Muscle of leg (tissue), 11 donors: ENCODE results near the gene ESRRB. TPM values are rescaled to one million over a fixed set of nuclear protein-coding genes. Genes with fewer than 3 reads are reported as not detected.

Source experiments
- DNase-seq: peaks from one replicate; pipeline ENCODE4 v3.0.0; 2013
- H3K27ac ChIP-seq: one replicate; pipeline ENCODE4 v1.5.1; 2013; ENCODE audit warnings: mild to moderate bottlenecking, low read length, control low read depth
- H3K27me3 ChIP-seq: one replicate; pipeline ENCODE4 v1.6.1; 2013; ENCODE audit warnings: low read length; ENCODE audit not compliant: control insufficient read depth, insufficient read depth
- H3K36me3 ChIP-seq: one replicate; pipeline ENCODE4 v1.6.1; 2013; ENCODE audit warnings: low read length; ENCODE audit not compliant: control insufficient read depth, insufficient read depth
- H3K4me1 ChIP-seq: one replicate; pipeline ENCODE4 v1.6.1; 2013; ENCODE audit warnings: low read length; ENCODE audit not compliant: control insufficient read depth, insufficient read depth
- H3K4me3 ChIP-seq: one replicate; pipeline ENCODE4 v1.5.1; 2013; ENCODE audit warnings: low read length, control low read depth
- H3K9me3 ChIP-seq: replicated peaks from 2 replicates; pipeline ENCODE4 v1.6.1; 2013; ENCODE audit warnings: low read depth, low read length; ENCODE audit not compliant: control insufficient read depth
- WGBS: methylation state at CpG from one replicate; pipeline ENCODE4 v1.1.5; 2013; ENCODE audit warnings: missing lambda C conversion rate; ENCODE audit not compliant: insufficient coverage; 5-methylcytosine and 5-hydroxymethylcytosine counted together
- polyA plus RNA-seq, 8 donors: library from polyadenylated mRNA; unstranded; fragments of 120-200 nt; gene quantifications; one replicate each; pipeline versions ENCODE4 v1.2.1 to v1.2.3, GENCODE V29; 2013; ENCODE audit warnings: inconsistent platforms in 1 of 8, low replicate concordance in 1 of 8; ENCODE audit not compliant: insufficient read length in 8 of 8, insufficient read depth in 1 of 8
- total RNA-seq: library from RNA; stranded (reverse); fragments of 120-200 nt; gene quantifications from one replicate; pipeline ENCODE4 v1.2.4, GENCODE V29; 2013

The ESRRB gene
- total and polyA plus RNA-seq, 9 donors: 1.9 to 3.8 (median 3.3) TPM

GRCh38 chr14:76334316-76334715 is 41.6 kb upstream of the ESRRB start:
- Histone ChIP-seq H3K4me1 (peaks cover 8% of the 10 kb centered on the region), H3K4me3 (no peak overlapping the region), H3K36me3 (no peaks in the 10 kb centered on the region), H3K27me3 (peaks cover 23% of the 10 kb centered on the region), H3K9me3 (no peaks in the 10 kb centered on the region), H3K27ac (no peak overlapping the region)
- no peak for DNase-seq
- 73% methylated on average over 5 of the region's 11 CpGs for WGBS

- no peak for DNase-seq
- H3K4me1 ChIP-seq: peaks cover 4% of the 10 kb centered on the region
- H3K27ac ChIP-seq: no peak overlapping the region
- H3K36me3 ChIP-seq: no peaks in the 10 kb centered on the region
- H3K4me3 ChIP-seq: no peak overlapping the region
- no peaks in the 10 kb centered on the region for H3K9me3 ChIP-seq
- peaks cover 15% of the 10 kb centered on the region for H3K27me3 ChIP-seq
- WGBS: 91% methylated on average over 7 of the region's 8 CpGs
These were observed 39.1 kb upstream of the ESRRB start for GRCh38 chr14:76336876-76337275.

GRCh38 chr14:76337635-76338545 is 38.0 kb upstream of the ESRRB start:
- H3K4me3 ChIP-seq: peak overlapping the region; percentile 14
- no peaks in the 10 kb centered on the region for H3K36me3 ChIP-seq
- no peak overlapping the region for H3K27ac ChIP-seq
- H3K9me3 ChIP-seq: no peaks in the 10 kb centered on the region
- 46% methylated on average over 9 of the region's 16 CpGs for WGBS
- H3K4me1 ChIP-seq: peaks cover 4% of the 10 kb centered on the region
- H3K27me3 ChIP-seq: peaks cover 19% of the 10 kb centered on the region
- peak; percentile 27 for DNase-seq

GRCh38 chr14:76339728-76340615 is 36.0 kb upstream of the ESRRB start:
- no peak overlapping the region for H3K4me3 ChIP-seq
- H3K4me1 ChIP-seq: peaks cover 4% of the 10 kb centered on the region
- peaks cover 5% of the 10 kb centered on the region for H3K9me3 ChIP-seq
- WGBS: 85% methylated on average over 5 of the region's 24 CpGs
- DNase-seq: no peak
- no peak overlapping the region for H3K27ac ChIP-seq
- H3K36me3 ChIP-seq: no peaks in the 10 kb centered on the region
- peaks cover 19% of the 10 kb centered on the region for H3K27me3 ChIP-seq

- Histone ChIP-seq H3K27ac (no peak overlapping the region), H3K27me3 (peaks cover 19% of the 10 kb centered on the region), H3K36me3 (no peaks in the 10 kb centered on the region), H3K9me3 (peaks cover 5% of the 10 kb centered on the region), H3K4me3 (no peak overlapping the region), H3K4me1 (peaks cover 9% of the 10 kb centered on the region)
- DNase-seq: no peak
- 80% methylated on average over 3 of the region's 4 CpGs for WGBS
These were observed 32.6 kb upstream of the ESRRB start for GRCh38 chr14:76343386-76343785.

GRCh38 chr14:76346391-76347160 is 29.4 kb upstream of the ESRRB start:
- peak; percentile 36 for DNase-seq
- Histone ChIP-seq H3K4me1 (peaks cover 17% of the 10 kb centered on the region), H3K27me3 (peaks cover 17% of the 10 kb centered on the region), H3K36me3 (no peaks in the 10 kb centered on the region), H3K4me3 (no peak overlapping the region), H3K27ac (no peak overlapping the region), H3K9me3 (peaks cover 5% of the 10 kb centered on the region)
- WGBS: 28% methylated on average over 5 of the region's 8 CpGs

GRCh38 chr14:76348898-76349297 is 27.0 kb upstream of the ESRRB start:
- Histone ChIP-seq H3K4me1 (peaks cover 26% of the 10 kb centered on the region), H3K9me3 (no peaks in the 10 kb centered on the region), H3K27ac (no peak overlapping the region), H3K27me3 (peaks cover 22% of the 10 kb centered on the region), H3K36me3 (no peaks in the 10 kb centered on the region), H3K4me3 (no peak overlapping the region)
- 31% methylated on average over 6 of the region's 8 CpGs for WGBS
- peak; percentile 59 for DNase-seq

GRCh38 chr14:76349993-76350392 is 25.9 kb upstream of the ESRRB start:
- 49% methylated on average over 3 of the region's 4 CpGs for WGBS

GRCh38 chr14:76350671-76351070 is 25.3 kb upstream of the ESRRB start:
- no peak overlapping the region for H3K4me3 ChIP-seq
- WGBS: 89% methylated on average over 4 of the region's 5 CpGs
- no peaks in the 10 kb centered on the region for H3K9me3 ChIP-seq
- H3K27ac ChIP-seq: no peak overlapping the region
- H3K4me1 ChIP-seq: peaks cover 26% of the 10 kb centered on the region
- no peak for DNase-seq
- no peaks in the 10 kb centered on the region for H3K36me3 ChIP-seq
- H3K27me3 ChIP-seq: peaks cover 32% of the 10 kb centered on the region

More at GRCh38 chr14:76349993-76350392, 25.9 kb upstream of the ESRRB start:
- peaks cover 28% of the 10 kb centered on the region for H3K27me3 ChIP-seq
- peaks cover 26% of the 10 kb centered on the region for H3K4me1 ChIP-seq
- no peak overlapping the region for H3K4me3 ChIP-seq
- H3K27ac ChIP-seq: no peak overlapping the region
- H3K9me3 ChIP-seq: no peaks in the 10 kb centered on the region
- no peaks in the 10 kb centered on the region for H3K36me3 ChIP-seq
- DNase-seq: no peak
